ENCODE results near the gene CAPN15. TPM values are rescaled to one million over a fixed set of nuclear protein-coding genes. Genes with fewer than 3 reads are reported as not detected.

CAPN15 gene
- total RNA-seq, 6 experiments from 2014 or later, result 17.3 to 34.3 (median 23.3) TPM

GRCh38 chr16:591892-592517 is 64.5 kb downstream of the CAPN15 start:
- ATAC-seq (no peak), DNase-seq (no peak)
- WGBS (ENCODE audit: insufficient coverage, low coverage, low lambda C conversion rate, missing lambda C conversion rate), result 59% methylated on average over 4 of the region's 15 CpGs
- Histone ChIP-seq H3K36me3 (no peaks in the 10 kb centered on the region), H3K9me3 (no peaks in the 10 kb centered on the region), H3K4me3 (peak overlapping the region in 1 of 3 donors; percentile 20), H3K27ac (peak overlapping the region; percentile 59 to 80 (median 65)), H3K4me1 (peaks cover 0 to 62% (median 34%) of the 10 kb centered on the region in 4 donors), H3K27me3 (no peaks in the 10 kb centered on the region)
- intact Hi-C loops (cut with DNase I), result no loop called here
- TF ChIP-seq, protein P1, sequence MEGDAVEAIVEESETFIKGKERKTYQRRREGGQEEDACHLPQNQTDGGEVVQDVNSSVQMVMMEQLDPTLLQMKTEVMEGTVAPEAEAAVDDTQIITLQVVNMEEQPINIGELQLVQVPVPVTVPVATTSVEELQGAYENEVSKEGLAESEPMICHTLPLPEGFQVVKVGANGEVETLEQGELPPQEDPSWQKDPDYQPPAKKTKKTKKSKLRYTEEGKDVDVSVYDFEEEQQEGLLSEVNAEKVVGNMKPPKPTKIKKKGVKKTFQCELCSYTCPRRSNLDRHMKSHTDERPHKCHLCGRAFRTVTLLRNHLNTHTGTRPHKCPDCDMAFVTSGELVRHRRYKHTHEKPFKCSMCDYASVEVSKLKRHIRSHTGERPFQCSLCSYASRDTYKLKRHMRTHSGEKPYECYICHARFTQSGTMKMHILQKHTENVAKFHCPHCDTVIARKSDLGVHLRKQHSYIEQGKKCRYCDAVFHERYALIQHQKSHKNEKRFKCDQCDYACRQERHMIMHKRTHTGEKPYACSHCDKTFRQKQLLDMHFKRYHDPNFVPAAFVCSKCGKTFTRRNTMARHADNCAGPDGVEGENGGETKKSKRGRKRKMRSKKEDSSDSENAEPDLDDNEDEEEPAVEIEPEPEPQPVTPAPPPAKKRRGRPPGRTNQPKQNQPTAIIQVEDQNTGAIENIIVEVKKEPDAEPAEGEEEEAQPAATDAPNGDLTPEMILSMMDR (IDR thresholded peaks at IDR 0.05), result no peak
- TF ChIP-seq POLR2A (IDR thresholded peaks at IDR 0.05), result no peak

- intact Hi-C loops (cut with DNase I), result no loop called here
- H3K27me3 ChIP-seq, result no peaks in the 10 kb centered on the region
- DNase-seq, result peak; percentile 66 to 89 (median 86)
- no peaks in the 10 kb centered on the region for H3K9me3 ChIP-seq
- 21% methylated on average over 11 of the region's 24 CpGs for WGBS (ENCODE audit: insufficient coverage, low coverage, low lambda C conversion rate, missing lambda C conversion rate)
- peaks cover 0 to 56% (median 31%) of the 10 kb centered on the region in 4 donors for H3K4me1 ChIP-seq
- peak; percentile 3 to 32 (median 17) for ATAC-seq
- H3K4me3 ChIP-seq, result peak overlapping the region in 1 of 3 donors; percentile 20
- H3K27ac ChIP-seq, result peak overlapping the region; percentile 59 to 80 (median 65)
- no peaks in the 10 kb centered on the region for H3K36me3 ChIP-seq
- peak; percentile 26 for TF ChIP-seq POLR2A (IDR thresholded peaks at IDR 0.05)
- TF ChIP-seq, protein P1 (IDR thresholded peaks at IDR 0.05), result peak in 3 of 4 donors; percentile 19 to 26 (median 23)
These were observed 65.2 kb downstream of the CAPN15 start for GRCh38 chr16:592518-593306.

DNA sequence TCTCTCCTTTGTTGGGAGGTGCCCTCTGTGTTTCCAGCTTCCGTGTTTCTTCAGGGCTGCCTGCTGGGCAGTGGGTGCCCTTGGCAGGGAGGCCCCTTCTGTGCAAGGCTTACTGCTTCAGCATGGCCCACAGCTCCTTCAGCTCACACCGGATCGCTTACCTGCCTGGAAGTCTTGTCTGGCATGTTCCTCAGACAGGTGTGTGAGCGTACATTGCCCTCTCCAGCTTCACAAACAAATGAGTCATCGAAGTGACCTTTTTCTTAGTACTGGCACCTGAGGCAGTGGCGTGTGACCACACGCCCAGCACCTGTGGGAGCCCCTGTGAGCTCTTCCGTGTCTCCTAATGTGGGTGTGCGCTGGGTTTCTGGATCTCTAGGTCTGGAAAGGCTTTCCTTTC is 65.9 kb downstream of the CAPN15 start:
- intact Hi-C loops (cut with DNase I), result no loop called here
- H3K4me3 ChIP-seq, result no peak overlapping the region
- TF ChIP-seq, protein P1 (IDR thresholded peaks at IDR 0.05), result no peak
- TF ChIP-seq POLR2A (IDR thresholded peaks at IDR 0.05), result no peak
- H3K36me3 ChIP-seq, result no peaks in the 10 kb centered on the region
- H3K27me3 ChIP-seq, result no peaks in the 10 kb centered on the region
- 38% methylated on average over 5 of the region's 9 CpGs for whole genome bisulfite sequencing (ENCODE audit: insufficient coverage, low coverage, low lambda C conversion rate, missing lambda C conversion rate)
- H3K27ac ChIP-seq, result peak overlapping the region; percentile 59 to 80 (median 65)
- peak in 3 of 4 donors; percentile 2 to 29 (median 2) for ATAC-seq
- H3K4me1 ChIP-seq, result peaks cover 0 to 51% (median 29%) of the 10 kb centered on the region in 4 donors
- peak in 1 of 3 donors; percentile 60 for DNase-seq
- H3K9me3 ChIP-seq, result no peaks in the 10 kb centered on the region

DNA sequence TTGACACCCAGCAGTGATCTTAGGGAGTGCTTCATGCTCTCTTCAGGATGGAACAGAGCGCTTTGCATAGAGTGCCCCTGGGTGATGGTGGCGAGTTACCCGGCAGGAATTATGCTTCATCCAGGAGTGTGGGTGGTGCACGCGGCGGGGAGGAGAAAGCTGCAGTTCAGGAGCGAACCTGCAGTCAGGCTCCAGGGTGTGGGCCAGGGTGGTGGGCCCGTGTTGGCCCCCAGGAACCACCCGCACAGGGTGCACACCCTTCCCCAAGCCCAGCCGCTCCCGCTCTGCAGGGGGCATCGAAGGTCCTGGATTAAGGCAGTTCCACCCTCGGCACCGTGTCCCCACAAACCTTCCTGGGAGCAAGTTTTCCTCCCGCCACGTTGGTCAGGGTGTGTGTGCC is 66.3 kb downstream of the CAPN15 start:
- intact Hi-C loops (cut with DNase I), result no loop called here
- Histone ChIP-seq H3K27me3 (no peaks in the 10 kb centered on the region), H3K4me1 (peaks cover 0 to 54% (median 30%) of the 10 kb centered on the region in 4 donors), H3K9me3 (no peaks in the 10 kb centered on the region), H3K27ac (peak overlapping the region; percentile 39 to 80 (median 65)), H3K36me3 (no peaks in the 10 kb centered on the region), H3K4me3 (no peak overlapping the region)
- DNase-seq, result no peak
- no peak for ATAC-seq
- WGBS (ENCODE audit: insufficient coverage, low coverage, low lambda C conversion rate, missing lambda C conversion rate), result 67% methylated on average over 1 of the region's 16 CpGs
- TF ChIP-seq, protein P1 (IDR thresholded peaks at IDR 0.05), result no peak
- TF ChIP-seq POLR2A (IDR thresholded peaks at IDR 0.05), result no peak

All from right lobe of liver (tissue), 6 donors.